Measurements from ENCODE around the gene FAAP20. TPM values are rescaled to one million over a fixed set of nuclear protein-coding genes. Genes with fewer than 3 reads are reported as not detected.

FAAP20 gene
- total RNA-seq, 1 experiment from 2014 or later = 119 TPM

DNA sequence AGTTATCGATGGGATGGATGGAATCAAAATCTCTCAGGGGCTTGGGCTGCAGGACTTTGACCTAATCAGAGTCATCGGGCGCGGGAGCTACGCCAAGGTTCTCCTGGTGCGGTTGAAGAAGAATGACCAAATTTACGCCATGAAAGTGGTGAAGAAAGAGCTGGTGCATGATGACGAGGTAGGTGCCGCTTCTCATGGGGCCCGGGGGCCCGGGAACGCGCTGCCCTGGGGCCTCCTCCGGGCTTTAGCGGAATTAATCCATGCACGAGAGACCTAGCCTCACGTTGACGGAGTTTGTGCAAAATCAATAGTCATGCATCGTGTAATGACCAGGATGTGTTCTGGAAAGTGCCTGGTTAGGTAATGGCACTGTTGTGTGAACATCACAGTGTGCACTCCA is 43.8 kb downstream of the FAAP20 start:
- H4K91ac ChIP-seq (ENCODE audit: insufficient read length, low read depth, low read length) = no peak overlapping the region
- H3K4ac ChIP-seq (ENCODE audit: low read depth, low read length) = no peak overlapping the region
- no peaks in the 10 kb centered on the region for H3K9me3 Mint-ChIP-seq
- H3K4me3 Mint-ChIP-seq = no peak overlapping the region
- H3K9me3 ChIP-seq (ENCODE audit: control insufficient read depth, low read depth, low read length) = no peaks in the 10 kb centered on the region
- no peaks in the 10 kb centered on the region; the same call in 1 of the 2 replicates for H3K27me3 Mint-ChIP-seq (ENCODE audit: low read depth)
- no CpG with 5 or more reads among the region's 19 CpGs for WGBS (ENCODE audit: extremely low coverage, insufficient read length, low lambda C conversion rate)
- H3K56ac ChIP-seq (ENCODE audit: insufficient read length, low read depth, low read length) = no peak overlapping the region
- TF ChIP-seq, protein P1, sequence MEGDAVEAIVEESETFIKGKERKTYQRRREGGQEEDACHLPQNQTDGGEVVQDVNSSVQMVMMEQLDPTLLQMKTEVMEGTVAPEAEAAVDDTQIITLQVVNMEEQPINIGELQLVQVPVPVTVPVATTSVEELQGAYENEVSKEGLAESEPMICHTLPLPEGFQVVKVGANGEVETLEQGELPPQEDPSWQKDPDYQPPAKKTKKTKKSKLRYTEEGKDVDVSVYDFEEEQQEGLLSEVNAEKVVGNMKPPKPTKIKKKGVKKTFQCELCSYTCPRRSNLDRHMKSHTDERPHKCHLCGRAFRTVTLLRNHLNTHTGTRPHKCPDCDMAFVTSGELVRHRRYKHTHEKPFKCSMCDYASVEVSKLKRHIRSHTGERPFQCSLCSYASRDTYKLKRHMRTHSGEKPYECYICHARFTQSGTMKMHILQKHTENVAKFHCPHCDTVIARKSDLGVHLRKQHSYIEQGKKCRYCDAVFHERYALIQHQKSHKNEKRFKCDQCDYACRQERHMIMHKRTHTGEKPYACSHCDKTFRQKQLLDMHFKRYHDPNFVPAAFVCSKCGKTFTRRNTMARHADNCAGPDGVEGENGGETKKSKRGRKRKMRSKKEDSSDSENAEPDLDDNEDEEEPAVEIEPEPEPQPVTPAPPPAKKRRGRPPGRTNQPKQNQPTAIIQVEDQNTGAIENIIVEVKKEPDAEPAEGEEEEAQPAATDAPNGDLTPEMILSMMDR (conservative IDR thresholded peaks at IDR 0.05) = no peak
- no peak overlapping the region for H3K23ac ChIP-seq (ENCODE audit: insufficient read length, low read depth, low read length)
- H2BK12ac ChIP-seq (ENCODE audit: insufficient read length, low read depth, low read length) = no peak overlapping the region
- H2BK5ac ChIP-seq (ENCODE audit: insufficient read length, low read length) = no peak overlapping the region
- no peak for DNase-seq
- no peaks in the 10 kb centered on the region for H3K27me3 ChIP-seq (ENCODE audit: insufficient read depth, low read length)
- H3K4me1 Mint-ChIP-seq = no peaks in the 10 kb centered on the region; a peak in 1 of 4 replicates
- H3K27ac ChIP-seq (ENCODE audit: insufficient read length, low read depth, low read length) = no peak overlapping the region
- no peaks in the 10 kb centered on the region for H3K4me1 ChIP-seq (ENCODE audit: insufficient read depth, low read length)
- H3K9ac ChIP-seq (ENCODE audit: extremely low read depth, insufficient read length, low read length) = no peak overlapping the region
- peak overlapping the region in 1 of 3 experiments; percentile 45; a peak in 1 of 7 replicates for H3K27ac Mint-ChIP-seq
- no peaks in the 10 kb centered on the region; the same call in 1 of the 2 replicates for H3K79me2 ChIP-seq (ENCODE audit: insufficient read depth, low read length)
- H3K36me3 Mint-ChIP-seq (ENCODE audit: insufficient read depth in 1 of 3, low read depth in 3 of 3) = peaks cover 14 to 42% (median 14%) of the 10 kb centered on the region in 3 experiments
- no peak overlapping the region for H4K8ac ChIP-seq (replicated peaks; ENCODE audit: insufficient read length, low read depth, low read length)
- no peak overlapping the region for H3K14ac ChIP-seq (ENCODE audit: insufficient read depth, low read length)
- H2AFZ ChIP-seq (ENCODE audit: low read length) = no peak overlapping the region
- H4K20me1 ChIP-seq (ENCODE audit: control insufficient read depth, insufficient read depth, insufficient read length) = peaks cover 3% of the 10 kb centered on the region
- no peak overlapping the region for H2BK120ac ChIP-seq (ENCODE audit: low read depth, low read length, poor library complexity, severe bottlenecking)
- H3K23me2 ChIP-seq (ENCODE audit: insufficient read length, low read depth, low read length, poor library complexity, severe bottlenecking) = no peaks in the 10 kb centered on the region
- H4K5ac ChIP-seq (ENCODE audit: insufficient read length, low read depth, low read length) = no peak overlapping the region
- H3K79me1 ChIP-seq (ENCODE audit: insufficient read depth, low read depth, low read length, poor library complexity, severe bottlenecking) = no peaks in the 10 kb centered on the region
- H2BK15ac ChIP-seq (ENCODE audit: low read depth, low read length) = no peak overlapping the region
- no peak overlapping the region for H3K18ac ChIP-seq (ENCODE audit: insufficient read length, low read depth, low read length)
- H2AK5ac ChIP-seq (ENCODE audit: insufficient read length, low read length) = no peak overlapping the region
- H2BK20ac ChIP-seq (ENCODE audit: low read depth, low read length, poor library complexity, severe bottlenecking) = no peak overlapping the region
- no peak overlapping the region for H3K4me2 ChIP-seq (ENCODE audit: insufficient read depth, insufficient read length, low read length)
- no peak overlapping the region for H3T11ph ChIP-seq (ENCODE audit: low read length)

Data from H9 (cell line).